Gastroesophageal sphincter (tissue), 4 donors: ENCODE measurements around the gene CAVIN2. TPM values are rescaled to one million over a fixed set of nuclear protein-coding genes. Genes with fewer than 3 reads are reported as not detected.

ENCODE experiments used
- ATAC-seq: fragments of 150-250 bp; one replicate; pipeline ENCODE4 v1.9.1; 2016; ENCODE audit warnings: mild to moderate bottlenecking, moderate library complexity
- H3K27ac ChIP-seq, 4 donors: fragments of 200-600 bp; sonication (generic) in 3 of 4; 1 replicate in 3 of 4; 2 replicates in 1 of 4; pipeline ENCODE4 v1.5.1; 2016 to 2019
- H3K27me3 ChIP-seq: fragments of 200-600 bp; sonication (generic); one replicate; pipeline ENCODE4 v1.5.1; 2019
- H3K36me3 ChIP-seq, 2 donors: fragments of 200-600 bp; sonication (generic); one replicate each; pipeline ENCODE4 v1.5.1; 2019; ENCODE audit warnings: control low read depth in 1 of 2
- H3K4me1 ChIP-seq, 3 donors: fragments of 200-600 bp; sonication (generic); 1 replicate in 2 of 3; 2 replicates in 1 of 3; pipeline ENCODE4 v1.5.1; 2016 to 2019; ENCODE audit warnings: control low read depth in 2 of 3
- H3K4me3 ChIP-seq, 2 donors: fragments of 200-600 bp; sonication (generic); one replicate each; pipeline ENCODE4 v1.5.1; 2019; ENCODE audit warnings: mild to moderate bottlenecking in 1 of 2, moderate library complexity in 1 of 2
- H3K9me3 ChIP-seq, 3 donors: fragments of 200-600 bp; sonication (generic); one replicate each; pipeline ENCODE4 v1.5.1; 2017 to 2019; ENCODE audit warnings: control low read depth in 2 of 3
- CTCF ChIP-seq, 4 experiments: fragments of 200-600 bp in 2 of 4; fragments of 450-650 bp in 2 of 4; sonication (generic) in 1 of 4; IDR thresholded peaks; one replicate each; pipeline ENCODE4 v1.5.1; 2017 to 2019; ENCODE audit warnings: antibody characterized with exemption in 4 of 4, mild to moderate bottlenecking in 2 of 4, moderate library complexity in 2 of 4
- EP300 ChIP-seq: sonication (generic); formaldehyde crosslinking; IDR thresholded peaks from one replicate; pipeline ENCODE4 v1.6.1; 2017; ENCODE audit warnings: antibody characterized with exemption, mild to moderate bottlenecking
- POLR2A ChIP-seq, 2 donors: fragments of 450-650 bp; IDR thresholded peaks; one replicate each; pipeline ENCODE4 v1.6.1; 2017; ENCODE audit warnings: antibody characterized with exemption in 2 of 2, mild to moderate bottlenecking in 2 of 2, moderate library complexity in 1 of 2
- POLR2AphosphoS5 ChIP-seq: sonication (generic); formaldehyde crosslinking; IDR thresholded peaks from one replicate; pipeline ENCODE4 v1.6.1; 2017; ENCODE audit warnings: antibody characterized with exemption
- WGBS, 2 donors: methylation state at CpG; one replicate each; pipeline ENCODE4 v1.1.5; 2018; ENCODE audit warnings: low coverage in 1 of 2; 5-methylcytosine and 5-hydroxymethylcytosine counted together
- total RNA-seq, 4 donors: library from RNA; depleted of rRNA; stranded (reverse); fragments of >200 nt; gene quantifications; one replicate each; pipeline ENCODE4 v1.1.0, GENCODE V29; 2016

CAVIN2 gene
- total RNA-seq, 4 donors from 2014 or later: 72.8 to 192 (median 129) TPM

- H3K4me3 ChIP-seq: no peak overlapping the region
- peaks cover 13 to 46% (median 25%) of the 10 kb centered on the region in 3 donors for H3K4me1 ChIP-seq
- TF ChIP-seq CTCF (IDR thresholded peaks at IDR 0.05): peak in 1 of 4 experiments; percentile 20
- no peak for TF ChIP-seq EP300
- H3K27me3 ChIP-seq: no peaks in the 10 kb centered on the region
- H3K27ac ChIP-seq: peak overlapping the region in 1 of 4 donors; percentile 40
- H3K36me3 ChIP-seq: no peaks in the 10 kb centered on the region
- ATAC-seq: no peak
- no peaks in the 10 kb centered on the region for H3K9me3 ChIP-seq
Measured at GRCh38 chr2:191870744-191871143, 23.9 kb upstream of the CAVIN2 start.

DNA sequence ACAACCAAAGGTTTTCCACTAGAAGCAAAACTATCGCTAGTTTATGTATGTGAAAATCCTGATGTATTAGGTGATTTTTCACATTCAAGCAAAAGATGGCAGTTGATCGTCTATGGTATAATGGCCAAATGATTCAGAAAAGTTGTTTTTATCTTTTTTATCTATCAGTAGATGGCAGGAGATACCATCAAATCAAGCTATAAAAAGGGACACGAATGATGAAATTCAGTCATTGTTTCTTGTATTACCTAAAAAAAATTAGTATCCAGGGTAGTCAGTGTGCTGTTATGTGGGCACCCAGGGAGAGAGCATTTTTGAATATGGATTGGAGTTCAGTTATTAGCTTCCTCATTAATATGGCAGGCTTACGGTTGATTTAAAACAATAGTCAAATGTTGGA lies 22.9 kb upstream of the CAVIN2 start:
- no peaks in the 10 kb centered on the region for H3K9me3 ChIP-seq
- no peaks in the 10 kb centered on the region for H3K36me3 ChIP-seq
- WGBS, 2 donors: 43 to 61% methylated on average over 4 of the region's 4 CpGs
- TF ChIP-seq CTCF (IDR thresholded peaks at IDR 0.05) (peak in 1 of 4 experiments; percentile 2), POLR2A (IDR thresholded peaks at IDR 0.05) (no peak), POLR2AphosphoS5 (no peak)
- ATAC-seq: no peak
- no peak overlapping the region for H3K4me3 ChIP-seq
- H3K27me3 ChIP-seq: no peaks in the 10 kb centered on the region
- peaks cover 17 to 46% (median 29%) of the 10 kb centered on the region in 3 donors for H3K4me1 ChIP-seq
- peak overlapping the region in 1 of 4 donors; percentile 81 for H3K27ac ChIP-seq

- peak overlapping the region in 3 of 4 donors; percentile 50 to 87 (median 81) for H3K27ac ChIP-seq
- no peak overlapping the region for H3K4me3 ChIP-seq
- no peaks in the 10 kb centered on the region for H3K27me3 ChIP-seq
- TF ChIP-seq CTCF (IDR thresholded peaks at IDR 0.05) (no peak), POLR2A (IDR thresholded peaks at IDR 0.05) (no peak), EP300 (no peak), POLR2AphosphoS5 (no peak)
- H3K9me3 ChIP-seq: no peaks in the 10 kb centered on the region
- H3K4me1 ChIP-seq: peaks cover 22 to 51% (median 33%) of the 10 kb centered on the region in 3 donors
- WGBS, 2 donors: 65 to 75% methylated on average over 4 to 6 of the region's 6 CpGs
- no peak for ATAC-seq
- H3K36me3 ChIP-seq: no peaks in the 10 kb centered on the region
Measured at GRCh38 chr2:191869178-191869577, 22.3 kb upstream of the CAVIN2 start.

GRCh38 chr2:191867507-191867847 lies 20.6 kb upstream of the CAVIN2 start:
- no peaks in the 10 kb centered on the region for H3K36me3 ChIP-seq
- ATAC-seq: peak; percentile 4
- 33% methylated on average over 1 of the region's 1 CpG for WGBS, 2 donors
- H3K4me3 ChIP-seq: no peak overlapping the region
- TF ChIP-seq POLR2A (IDR thresholded peaks at IDR 0.05) (no peak), CTCF (IDR thresholded peaks at IDR 0.05) (no peak), EP300 (no peak)
- no peaks in the 10 kb centered on the region for H3K27me3 ChIP-seq
- H3K4me1 ChIP-seq: peaks cover 22 to 68% (median 41%) of the 10 kb centered on the region in 3 donors
- no peaks in the 10 kb centered on the region for H3K9me3 ChIP-seq
- peak overlapping the region; percentile 81 to 98 (median 85) for H3K27ac ChIP-seq

GRCh38 chr2:191866675-191867506 lies 20.0 kb upstream of the CAVIN2 start:
- ATAC-seq: peak; percentile 93

More at GRCh38 chr2:191866675-191867506, 20.0 kb upstream of the CAVIN2 start:
- peaks cover 22 to 73% (median 41%) of the 10 kb centered on the region in 3 donors for H3K4me1 ChIP-seq
- 2 to 4% methylated on average over 6 to 7 of the region's 7 CpGs for WGBS, 2 donors
- H3K4me3 ChIP-seq: no peak overlapping the region
- H3K36me3 ChIP-seq: no peaks in the 10 kb centered on the region
- no peaks in the 10 kb centered on the region for H3K9me3 ChIP-seq
- TF ChIP-seq POLR2AphosphoS5 (peak; percentile 96), CTCF (IDR thresholded peaks at IDR 0.05) (no peak), EP300 (no peak), POLR2A (IDR thresholded peaks at IDR 0.05) (no peak)
- H3K27me3 ChIP-seq: no peaks in the 10 kb centered on the region
- peak overlapping the region; percentile 81 to 98 (median 85) for H3K27ac ChIP-seq
